DOHH2 (cell line): Measurements from ENCODE around the gene MMP1.
"Not testable (repeated sequence)": the region's sequence is repeated elsewhere in the genome, so short reads cannot be mapped to it uniquely, and the experiment has no call there.

ENCODE experiments used
- H3F3A ChIP-seq: fragments of 200-600 bp; sonication (generic), shearing (Covaris generic); 2 replicates; pipeline ENCODE4 v1.6.0; 2016; ENCODE audit warnings: antibody characterized with exemption, mild to moderate bottlenecking; ENCODE audit not compliant: control insufficient read depth, insufficient read depth
- H3K27ac ChIP-seq: fragments of 200-600 bp; sonication (generic); 2 replicates; pipeline ENCODE4 v1.5.1; 2014; ENCODE audit warnings: low read depth, mild to moderate bottlenecking, low read length, moderate library complexity
- H3K27me3 ChIP-seq: fragments of 200-600 bp; sonication (generic); 2 replicates; pipeline ENCODE4 v1.6.1; 2014; ENCODE audit warnings: mild to moderate bottlenecking, low read length, mixed read lengths; ENCODE audit not compliant: control insufficient read depth
- H3K36me3 ChIP-seq: fragments of 200-600 bp; sonication (generic); 2 replicates; pipeline ENCODE4 v1.6.1; 2014; ENCODE audit warnings: mild to moderate bottlenecking, low read length, moderate library complexity, mixed read lengths; ENCODE audit not compliant: control insufficient read depth
- H3K4me1 ChIP-seq: fragments of 200-600 bp; sonication (generic); 2 replicates; pipeline ENCODE4 v1.6.1; 2014; ENCODE audit warnings: mild to moderate bottlenecking, low read length, mixed read lengths; ENCODE audit not compliant: control insufficient read depth
- H3K4me2 ChIP-seq: fragments of 200-600 bp; sonication (generic); 2 replicates; pipeline ENCODE4 v1.6.0; 2014; ENCODE audit warnings: mild to moderate bottlenecking, low read length, moderate library complexity
- H3K4me3 ChIP-seq: fragments of 200-600 bp; sonication (generic); 2 replicates; pipeline ENCODE4 v1.5.1; 2014; ENCODE audit warnings: mild to moderate bottlenecking, low read length, mixed read lengths
- H3K79me2 ChIP-seq: fragments of 200-600 bp; sonication (generic); 2 replicates; pipeline ENCODE4 v1.6.1; 2014; ENCODE audit warnings: mild to moderate bottlenecking, low read length, mixed read lengths; ENCODE audit not compliant: control insufficient read depth
- H3K9me2 ChIP-seq: fragments of 200-600 bp; sonication (generic); replicated peaks from 2 replicates; pipeline ENCODE4 v1.6.1; 2014; ENCODE audit warnings: mild to moderate bottlenecking, low read length, mixed read lengths; ENCODE audit not compliant: control insufficient read depth
- H3K9me3 ChIP-seq: fragments of 200-600 bp; sonication (generic); 2 replicates; pipeline ENCODE4 v1.6.1; 2014; ENCODE audit warnings: antibody characterized with exemption, low read length, mixed read lengths; ENCODE audit not compliant: control insufficient read depth, insufficient read depth
- H4K20me1 ChIP-seq: fragments of 200-600 bp; sonication (generic); 2 replicates; pipeline ENCODE4 v1.6.0; 2014; ENCODE audit warnings: low read depth, mild to moderate bottlenecking, antibody characterized with exemption, low read length, moderate library complexity; ENCODE audit not compliant: control insufficient read depth, insufficient read depth
- CTCF ChIP-seq: fragments of 200-600 bp; sonication (generic); IDR thresholded peaks from one replicate; pipeline ENCODE4 v1.5.1; 2014; ENCODE audit warnings: antibody characterized with exemption, mild to moderate bottlenecking, low read depth, low read length; ENCODE audit not compliant: poor library complexity, severe bottlenecking
- EZH2phosphoT487 ChIP-seq: fragments of 200-600 bp; sonication (generic); IDR thresholded peaks from 2 replicates; pipeline ENCODE4 v1.6.1; 2017; ENCODE audit warnings: borderline replicate concordance, mild to moderate bottlenecking, antibody characterized with exemption, low read length, moderate library complexity, mixed read lengths

The MMP1 gene

GRCh38 chr11:102753267-102753666 is 44.7 kb downstream of the MMP1 start:
- no peaks in the 10 kb centered on the region for H4K20me1 ChIP-seq
- H3K9me3 ChIP-seq, result no peaks in the 10 kb centered on the region
- TF ChIP-seq EZH2phosphoT487 (no peak), CTCF (no peak)
- no peak overlapping the region for H3K4me3 ChIP-seq
- H3K36me3 ChIP-seq, result no peaks in the 10 kb centered on the region
- no peaks in the 10 kb centered on the region for H3K9me2 ChIP-seq
- H3K79me2 ChIP-seq, result no peaks in the 10 kb centered on the region
- peaks cover 10% of the 10 kb centered on the region; the same call in 1 of the 2 replicates for H3K27me3 ChIP-seq
- H3K4me2 ChIP-seq, result no peak overlapping the region
- no peaks in the 10 kb centered on the region for H3F3A ChIP-seq
- no peak overlapping the region for H3K27ac ChIP-seq
- H3K4me1 ChIP-seq, result peaks cover 5% of the 10 kb centered on the region; the same call in 1 of the 2 replicates

GRCh38 chr11:102751673-102752072 is 46.3 kb downstream of the MMP1 start:
- H4K20me1 ChIP-seq, result no peaks in the 10 kb centered on the region
- no peaks in the 10 kb centered on the region for H3K9me2 ChIP-seq
- no peaks in the 10 kb centered on the region for H3K4me1 ChIP-seq
- H3K79me2 ChIP-seq, result no peaks in the 10 kb centered on the region
- no peaks in the 10 kb centered on the region for H3K9me3 ChIP-seq
- H3F3A ChIP-seq, result no peaks in the 10 kb centered on the region
- H3K4me2 ChIP-seq, result no peak overlapping the region
- TF ChIP-seq EZH2phosphoT487 (no peak), CTCF (no peak)
- H3K27me3 ChIP-seq, result 0 out of 2 replicates have a peak, but pooled peaks cover 8% of the 10 kb centered on the region
- H3K4me3 ChIP-seq, result no peak overlapping the region
- no peaks in the 10 kb centered on the region for H3K36me3 ChIP-seq
- H3K27ac ChIP-seq, result no peak overlapping the region

GRCh38 chr11:102749101-102749722 is 48.7 kb downstream of the MMP1 start:
- TF ChIP-seq CTCF, result no peak
- TF ChIP-seq EZH2phosphoT487, result no peak
- H3K4me2 ChIP-seq, result no peak overlapping the region

GRCh38 chr11:102746746-102747578 is 51.0 kb downstream of the MMP1 start:
- H3K4me2 ChIP-seq, H3K4me1 ChIP-seq, H4K20me1 ChIP-seq, H3F3A ChIP-seq, H3K27me3 ChIP-seq, H3K9me3 ChIP-seq, H3K79me2 ChIP-seq, H3K27ac ChIP-seq, H3K4me3 ChIP-seq, H3K9me2 ChIP-seq, H3K36me3 ChIP-seq: not testable (repeated sequence)

More at GRCh38 chr11:102749101-102749722, 48.7 kb downstream of the MMP1 start:
- Histone ChIP-seq H3K36me3 (no peaks in the 10 kb centered on the region), H3K4me1 (no peaks in the 10 kb centered on the region), H3K27me3 (0 out of 2 replicates have a peak, but pooled peaks cover 8% of the 10 kb centered on the region), H3K9me3 (no peaks in the 10 kb centered on the region), H3K79me2 (no peaks in the 10 kb centered on the region), H3F3A (no peaks in the 10 kb centered on the region), H4K20me1 (no peaks in the 10 kb centered on the region), H3K27ac (no peak overlapping the region), H3K4me3 (no peak overlapping the region), H3K9me2 (no peaks in the 10 kb centered on the region)
